Esophagus squamous epithelium (tissue), 4 donors: ENCODE data around the gene CHMP1A.

Experiments used
- CTCF ChIP-seq, 6 experiments: fragments of 450-650 bp in 4 of 6; fragments of 200-600 bp in 2 of 6; sonication (generic) in 2 of 6; IDR thresholded peaks; one replicate each; pipeline ENCODE4 v1.5.1; 2016 to 2019; ENCODE audit warnings: antibody characterized with exemption in 6 of 6, mild to moderate bottlenecking in 4 of 6, moderate library complexity in 4 of 6
- POLR2A ChIP-seq, 4 donors: fragments of 450-650 bp; IDR thresholded peaks; one replicate each; pipeline ENCODE4 v1.6.1; 2017; ENCODE audit warnings: antibody characterized with exemption in 4 of 4, mild to moderate bottlenecking in 4 of 4, moderate library complexity in 3 of 4

GRCh38 chr16:89656435-89657121, 930 bp downstream of the CHMP1A start:
- TF ChIP-seq CTCF (IDR thresholded peaks at IDR 0.05) (no peak), POLR2A (IDR thresholded peaks at IDR 0.05) (no peak)
